Posterior cingulate gyrus (tissue), 11 donors: Measurements from ENCODE around the gene TJP3.
"Not testable (repeated sequence)": the region's sequence is repeated elsewhere in the genome, so short reads cannot be mapped to it uniquely, and the experiment has no call there.

Experiments
- DNase-seq, 10 donors: peaks; one replicate each; pipeline versions ENCODE4 v3.0.0 to v3.0.0-alpha.2; 2020 to 2021; ENCODE audit warnings: mixed read lengths in 3 of 10
- intact Hi-C: fragments of 100-400 bp; cut with DNase I; formaldehyde crosslinking; loops from one replicate; pipeline ENCODE4 v1.15.1; 2023

The TJP3 gene

DNA sequence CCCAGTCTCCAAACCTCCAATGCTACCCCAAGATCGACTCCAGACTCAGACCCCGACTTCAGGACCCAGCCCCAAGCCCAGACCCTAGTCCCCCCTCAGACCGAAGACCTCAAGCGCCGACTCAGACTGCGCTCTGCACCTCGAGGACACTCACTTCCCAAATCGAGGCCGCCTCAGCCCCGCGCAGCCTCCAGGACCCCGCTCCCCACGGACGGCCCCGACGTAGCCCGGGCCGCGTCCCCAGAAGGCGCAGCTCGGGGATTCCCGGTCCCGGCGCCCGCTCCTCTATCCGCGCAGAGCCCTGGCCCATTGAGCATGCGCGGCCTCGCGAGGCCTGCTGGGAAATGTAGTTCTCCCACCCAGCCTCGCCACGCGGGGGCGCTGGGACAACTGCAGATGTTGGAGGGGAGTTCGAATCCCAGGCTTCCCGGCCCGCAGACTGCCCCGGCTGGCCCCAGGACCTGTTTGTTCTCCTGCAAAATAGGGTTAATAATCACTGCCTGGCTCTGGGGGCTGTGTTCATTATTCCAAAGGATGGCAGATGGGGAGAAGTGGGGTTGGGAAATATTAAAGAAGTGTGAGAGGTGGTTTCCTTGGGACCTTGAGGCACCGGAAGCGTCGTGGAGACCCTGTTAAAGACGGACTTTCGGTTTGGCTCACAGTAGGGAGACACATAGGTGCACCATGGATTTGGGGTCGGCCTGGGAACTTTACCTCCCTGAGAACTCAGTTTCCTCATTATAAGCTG, 53.4 kb downstream of the TJP3 start, which contains the start of gene APBA3:
TSS of gene APBA3 (minus strand) at position 311 of the 748 bp plus-strand sequence. CDS start 1,428 bp downstream, outside the sequence.
- DNase-seq = peak; percentile 85 to 98 (median 90)

DNA sequence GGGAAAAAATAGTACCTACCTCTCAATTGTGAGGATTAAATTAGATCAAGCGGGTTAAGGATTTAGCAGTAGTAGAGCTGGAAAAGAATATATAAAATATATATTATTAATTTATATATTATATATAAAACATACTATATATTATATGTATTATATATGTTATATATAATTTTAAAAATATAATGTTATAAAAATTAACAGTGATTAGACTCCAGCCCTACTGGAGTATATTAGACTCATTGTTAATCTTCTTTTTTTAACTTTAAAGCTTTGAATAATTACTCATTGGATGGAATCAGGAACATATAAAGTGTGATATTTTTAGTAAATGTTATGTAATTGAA, 53.9 kb downstream of the TJP3 start:
- no peak for DNase-seq
- intact Hi-C loops = no loop called here

More for the DNA sequence above, 53.4 kb downstream of the TJP3 start, which contains the start of gene APBA3:
- intact Hi-C loops = no loop called here

DNA sequence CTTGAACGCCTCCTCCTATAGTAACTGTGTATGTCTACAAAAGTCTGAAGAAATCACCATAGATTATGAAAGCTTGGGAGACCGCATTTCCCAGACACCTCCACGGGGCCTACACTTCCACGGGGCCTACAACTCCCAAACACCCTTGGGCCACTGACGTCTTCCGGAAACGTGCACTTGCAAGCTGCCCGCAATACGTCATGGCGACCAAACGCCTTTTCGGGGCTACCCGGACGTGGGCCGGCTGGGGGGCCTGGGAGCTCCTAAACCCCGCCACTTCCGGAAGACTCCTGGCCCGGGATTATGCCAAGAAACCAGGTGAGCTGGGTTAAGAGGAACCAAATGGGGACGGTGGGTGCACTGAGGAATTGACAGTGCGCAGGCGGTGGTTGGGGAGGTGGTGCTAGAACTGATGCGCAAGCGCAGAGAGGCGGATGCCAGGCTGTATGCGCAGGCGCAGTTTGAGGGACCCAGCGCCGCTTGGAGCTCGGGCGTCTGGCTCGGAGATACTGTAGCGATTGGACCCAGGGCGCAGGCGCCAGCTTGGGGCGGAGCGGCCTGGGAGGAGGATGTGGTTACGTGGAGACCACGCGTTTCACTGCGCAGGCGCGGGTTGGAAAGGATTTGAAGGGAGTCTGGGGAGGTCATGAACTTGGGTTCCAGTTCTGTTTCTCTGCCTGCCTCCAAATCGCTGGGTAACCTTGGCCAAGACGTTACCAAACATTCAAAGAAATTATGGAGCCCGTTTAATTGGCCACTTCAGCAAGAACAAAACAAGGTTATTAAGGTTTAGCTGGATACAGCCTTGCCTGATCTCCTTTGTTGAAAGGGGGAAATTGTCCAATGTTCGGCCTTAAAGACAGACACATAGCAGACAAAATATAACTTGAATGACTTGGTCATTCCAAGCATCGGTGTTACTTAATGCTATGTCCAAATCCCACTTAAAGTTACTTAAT, 54.6 kb downstream of the TJP3 start, which contains the start of gene MRPL54:
TSS of gene MRPL54 (plus strand) at position 182 of the 959 bp plus-strand sequence. CDS start at position 201, 19 bp downstream.
- DNase-seq = peak; percentile 97 to 100 (median 99)
- intact Hi-C loops = no loop called here

DNA sequence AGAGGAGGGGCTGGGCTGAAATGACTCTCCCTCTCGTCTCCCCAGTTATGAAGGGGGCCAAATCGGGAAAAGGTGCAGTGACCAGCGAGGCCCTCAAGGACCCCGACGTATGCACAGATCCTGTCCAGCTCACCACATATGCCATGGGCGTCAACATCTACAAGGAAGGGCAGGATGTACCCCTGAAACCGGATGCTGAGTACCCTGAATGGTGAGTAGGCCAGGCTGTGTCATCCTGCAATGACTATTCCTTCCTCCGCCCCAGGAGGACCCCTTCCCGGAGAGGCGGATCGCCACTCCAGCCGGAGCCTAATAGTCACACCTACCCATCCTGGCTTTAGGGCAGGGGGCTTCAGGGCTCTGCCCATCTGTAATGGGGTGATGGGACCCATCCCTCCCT, 56.9 kb downstream of the TJP3 start:
- intact Hi-C loops = no loop called here
- DNase-seq = no peak

DNA sequence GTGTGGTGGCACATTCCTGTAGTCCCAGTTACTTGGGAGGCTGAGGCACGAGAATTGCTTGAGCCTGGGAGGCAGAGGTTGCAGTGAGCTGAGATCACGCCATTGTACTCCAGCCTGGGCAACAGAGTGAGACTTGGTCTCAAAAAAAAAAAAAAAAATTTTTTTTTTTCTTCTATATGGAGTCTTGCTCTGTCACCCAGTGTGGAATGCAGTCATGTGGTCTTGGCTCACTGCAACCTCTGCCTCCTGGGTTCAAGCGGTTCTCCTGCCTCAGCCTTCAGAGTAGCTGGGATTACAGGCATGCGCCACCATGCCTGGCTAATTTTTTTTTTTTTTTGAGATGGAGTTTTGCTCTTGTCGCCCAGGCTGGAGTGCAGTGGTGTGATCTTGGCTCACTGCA, 57.6 kb downstream of the TJP3 start:
- intact Hi-C loops, DNase-seq: not testable (repeated sequence)

DNA sequence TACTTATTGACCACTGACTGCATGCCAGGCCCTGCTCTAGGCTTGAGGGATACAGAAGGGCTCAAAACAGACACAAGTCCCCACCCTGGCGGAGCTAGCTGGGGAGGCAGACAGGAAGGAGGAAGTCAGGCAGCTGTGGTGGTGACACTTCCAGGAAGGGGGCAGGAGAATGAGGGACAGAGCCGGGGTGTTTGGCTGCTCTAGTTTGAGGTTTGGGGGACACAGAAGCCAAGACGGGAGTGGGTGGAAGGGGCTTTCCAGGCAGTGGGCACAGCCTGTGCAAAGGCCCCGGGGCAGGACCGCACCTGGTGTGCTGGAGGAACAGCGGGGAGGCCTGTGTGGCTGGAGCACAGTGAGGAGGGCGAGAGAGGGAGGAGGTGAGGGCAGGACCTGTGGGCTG, 58.3 kb downstream of the TJP3 start:
- intact Hi-C loops = no loop called here
- DNase-seq = no peak

DNA sequence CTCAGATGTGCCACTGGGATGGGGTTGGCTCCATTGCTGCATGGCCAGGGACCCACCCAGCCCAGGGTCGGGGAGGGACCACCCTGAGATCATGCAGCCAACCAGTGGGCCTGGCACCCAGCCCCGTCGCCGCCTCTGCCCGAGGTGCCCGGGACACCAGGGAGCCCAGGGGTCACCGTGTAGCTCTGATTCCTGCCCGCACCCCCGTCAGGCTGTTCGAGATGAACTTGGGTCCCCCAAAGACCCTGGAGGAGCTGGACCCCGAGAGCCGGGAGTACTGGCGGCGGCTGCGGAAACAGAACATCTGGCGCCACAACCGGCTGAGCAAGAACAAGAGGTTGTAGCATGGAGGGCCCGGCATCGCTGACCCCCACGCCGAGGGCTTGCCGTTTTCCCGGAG, 58.9 kb downstream of the TJP3 start:
- intact Hi-C loops = no loop called here
- no peak for DNase-seq

DNA sequence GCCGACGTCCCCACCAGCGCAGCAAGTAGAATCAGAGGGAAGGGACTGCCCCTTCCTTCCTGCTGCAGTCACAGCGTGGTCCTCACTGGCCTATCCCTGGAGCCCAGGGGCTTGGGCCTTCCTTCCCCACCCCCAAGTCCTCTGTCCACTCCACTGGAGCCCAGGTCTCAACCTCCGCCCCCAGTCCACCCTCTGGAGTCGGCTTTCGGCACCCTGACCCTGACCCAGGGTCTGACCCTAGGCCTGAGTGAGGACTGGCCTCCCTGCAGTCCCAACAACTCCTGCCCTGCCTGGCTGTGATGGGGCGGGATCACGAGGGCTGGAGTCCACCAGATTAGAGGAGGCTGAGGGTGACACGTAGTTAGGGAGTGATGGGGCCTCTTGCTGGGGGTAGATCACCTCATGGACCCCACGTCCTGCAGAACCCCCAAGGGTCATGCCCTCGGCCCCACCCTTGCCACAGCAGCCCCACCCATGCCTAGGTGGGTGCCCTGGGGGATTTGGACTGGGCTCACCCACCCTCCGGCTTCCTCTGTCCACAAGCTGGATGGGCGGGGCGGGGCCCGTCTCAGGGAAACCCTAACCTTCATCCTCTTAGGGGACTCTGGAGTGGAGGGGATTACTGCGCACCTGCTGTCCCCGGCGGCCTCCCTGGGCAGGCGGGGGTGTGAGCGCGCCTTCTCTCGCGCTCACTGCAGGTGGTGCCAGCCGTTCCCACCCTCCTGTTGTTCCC, 60.0 kb downstream of the TJP3 start:
- DNase-seq = no peak
- intact Hi-C loops = no loop called here

DNA sequence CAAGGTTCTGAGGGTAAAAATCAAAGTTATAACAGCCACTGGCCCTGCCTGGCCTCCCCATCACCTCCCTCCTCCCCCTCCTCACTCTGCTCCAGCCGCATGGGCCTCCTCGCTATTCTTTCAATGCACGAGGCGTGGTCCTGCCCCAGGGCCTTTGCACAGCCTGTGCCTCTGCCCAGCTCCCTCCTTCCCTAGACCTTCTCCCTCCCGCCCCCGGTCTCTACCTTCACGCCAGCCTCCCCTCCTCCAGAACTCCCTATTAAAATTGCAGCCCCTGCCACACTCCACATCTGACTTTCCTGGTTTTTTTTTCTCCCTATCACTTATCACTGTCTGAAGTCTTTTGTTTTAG, 60.5 kb downstream of the TJP3 start:
- intact Hi-C loops = no loop called here
- no peak for DNase-seq

DNA sequence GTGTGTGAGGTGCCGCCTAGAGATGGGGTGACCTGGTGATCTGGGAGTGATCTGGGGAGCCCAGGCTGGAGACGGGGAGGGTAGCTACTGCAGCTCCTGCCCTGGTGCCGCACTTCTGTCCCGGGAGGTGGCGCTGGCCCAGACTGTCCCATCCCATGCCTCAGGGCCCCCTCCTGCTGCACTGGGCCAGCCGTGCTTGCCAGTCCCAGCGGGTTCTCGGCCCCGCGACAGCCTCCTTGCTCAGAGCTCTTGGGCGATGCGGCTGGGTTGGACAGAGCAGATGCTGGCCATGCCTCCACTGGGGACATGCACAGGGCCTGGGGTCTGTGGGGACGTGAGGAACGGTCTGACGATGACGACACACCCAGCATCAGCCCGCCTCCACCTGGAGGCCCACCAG, 61.3 kb downstream of the TJP3 start:
- DNase-seq = no peak
- intact Hi-C loops = no loop called here

DNA sequence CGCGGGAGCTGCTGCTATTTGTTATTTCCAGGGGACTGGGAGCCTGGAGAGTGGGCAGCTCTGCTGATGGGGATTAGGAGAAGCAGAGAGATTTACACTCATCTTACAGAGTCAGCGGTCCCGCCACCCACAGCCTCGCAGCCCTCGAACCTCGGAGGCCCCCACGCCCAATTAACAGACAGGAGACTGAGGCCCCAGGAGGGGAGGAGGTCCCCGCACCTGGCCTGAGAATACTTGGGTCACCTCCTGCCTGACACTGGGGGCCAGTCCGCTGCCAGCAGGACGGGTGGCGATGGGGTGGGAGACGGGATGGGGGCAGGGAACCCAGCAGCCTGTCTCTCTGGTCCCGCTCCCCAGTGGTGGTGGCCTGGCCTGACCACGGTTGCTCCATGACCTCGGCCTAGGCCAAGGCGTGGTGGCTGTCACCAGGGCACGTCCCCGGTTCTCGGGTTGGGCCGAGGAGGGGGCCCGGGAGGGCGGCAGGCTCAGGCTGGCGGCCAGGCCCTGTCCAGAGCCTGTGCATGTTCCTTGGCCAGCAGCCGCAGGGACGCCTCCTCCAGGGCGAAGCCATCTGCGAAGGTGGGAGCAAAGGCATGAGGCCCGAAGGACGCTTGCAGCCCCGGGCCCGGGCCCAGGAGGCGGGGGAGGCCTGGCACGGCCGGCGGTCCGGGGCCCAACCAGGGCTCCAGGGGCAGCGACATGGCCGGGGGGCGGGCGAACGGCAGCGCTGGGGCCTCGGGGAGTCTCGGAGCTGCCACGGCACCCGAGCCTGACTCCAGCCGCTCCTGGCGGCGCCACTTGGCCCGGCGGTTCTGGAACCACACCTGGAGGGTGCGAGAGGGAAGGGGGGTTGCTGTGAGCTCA, 62.2 kb downstream of the TJP3 start:
- DNase-seq = no peak
- intact Hi-C loops = no loop called here

DNA sequence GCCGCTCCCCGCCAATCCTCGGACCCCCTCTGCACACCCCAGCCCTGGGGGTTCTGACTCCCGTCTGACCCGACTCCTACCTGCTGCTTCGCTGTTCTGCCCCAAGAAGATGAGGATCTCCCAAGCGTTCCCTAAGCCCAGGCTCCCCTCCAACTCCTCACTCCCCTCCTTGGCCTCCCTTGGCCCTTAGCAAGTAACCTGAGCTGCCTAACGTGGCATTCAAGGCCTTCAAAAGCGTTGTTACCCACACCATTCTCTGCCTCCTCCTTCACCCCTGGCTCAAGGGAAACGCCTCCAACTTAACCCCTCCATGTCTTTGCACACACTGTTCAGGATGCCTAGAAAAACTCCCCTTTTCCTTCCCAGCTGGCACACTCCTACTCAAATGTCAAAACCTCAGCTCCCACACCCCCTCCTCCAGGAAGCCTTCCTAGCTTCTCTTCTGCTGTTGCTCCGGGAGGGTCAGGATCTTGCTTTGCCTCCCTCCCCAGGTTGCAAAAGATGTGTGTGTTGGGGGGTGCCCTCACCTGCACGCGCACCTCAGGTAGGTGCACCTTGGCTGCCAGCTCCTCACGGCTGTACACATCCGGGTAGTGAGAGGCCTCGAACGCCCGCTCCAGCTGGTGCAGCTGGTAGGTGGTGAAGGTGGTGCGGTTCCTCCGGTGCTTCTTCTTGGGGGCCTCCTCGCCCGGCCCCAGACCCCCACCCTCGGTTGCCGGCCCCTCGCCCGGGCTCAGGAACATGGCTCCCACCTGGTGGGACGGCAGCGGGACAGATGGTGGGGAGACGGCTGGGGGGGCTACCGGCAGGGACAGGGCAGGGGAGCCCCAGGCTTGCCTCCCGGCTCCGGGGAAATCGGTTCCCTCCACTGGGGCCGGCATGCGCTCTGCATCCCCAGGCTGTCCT, 63.1 kb downstream of the TJP3 start:
- no peak for DNase-seq
- intact Hi-C loops = no loop called here

DNA sequence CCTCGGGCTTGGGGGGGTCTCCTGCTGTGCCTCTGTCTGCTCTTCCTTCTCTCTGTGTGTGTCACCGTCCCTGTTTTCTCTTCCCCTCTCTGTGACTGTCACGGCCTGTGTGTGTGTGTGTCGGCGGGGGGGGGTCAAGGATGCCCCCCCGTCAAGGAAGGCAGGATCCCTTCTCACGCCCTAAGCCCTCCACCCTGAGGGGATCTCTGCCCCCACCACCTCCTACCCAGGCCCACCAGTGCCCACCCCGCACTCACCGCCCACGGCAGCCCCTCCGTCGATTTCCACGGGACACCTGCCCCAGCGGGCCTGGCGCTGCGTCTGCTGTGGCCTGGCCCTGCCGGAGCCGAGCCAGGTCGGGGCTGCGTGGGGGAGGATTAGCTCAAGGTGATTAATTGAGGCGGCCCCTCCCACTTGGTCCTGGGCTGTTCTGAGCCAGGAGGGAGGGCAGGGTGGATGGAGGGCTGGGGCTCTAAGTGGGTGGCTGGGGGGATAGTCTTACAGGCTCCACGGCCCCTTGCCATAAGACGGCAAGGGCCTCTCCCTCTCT, 63.8 kb downstream of the TJP3 start, which contains the start of gene RAX2:
TSS of gene RAX2 (minus strand) at position 323 of the 550 bp plus-strand sequence. CDS start 486 bp downstream, outside the sequence.
- intact Hi-C loops = no loop called here
- DNase-seq = no peak

DNA sequence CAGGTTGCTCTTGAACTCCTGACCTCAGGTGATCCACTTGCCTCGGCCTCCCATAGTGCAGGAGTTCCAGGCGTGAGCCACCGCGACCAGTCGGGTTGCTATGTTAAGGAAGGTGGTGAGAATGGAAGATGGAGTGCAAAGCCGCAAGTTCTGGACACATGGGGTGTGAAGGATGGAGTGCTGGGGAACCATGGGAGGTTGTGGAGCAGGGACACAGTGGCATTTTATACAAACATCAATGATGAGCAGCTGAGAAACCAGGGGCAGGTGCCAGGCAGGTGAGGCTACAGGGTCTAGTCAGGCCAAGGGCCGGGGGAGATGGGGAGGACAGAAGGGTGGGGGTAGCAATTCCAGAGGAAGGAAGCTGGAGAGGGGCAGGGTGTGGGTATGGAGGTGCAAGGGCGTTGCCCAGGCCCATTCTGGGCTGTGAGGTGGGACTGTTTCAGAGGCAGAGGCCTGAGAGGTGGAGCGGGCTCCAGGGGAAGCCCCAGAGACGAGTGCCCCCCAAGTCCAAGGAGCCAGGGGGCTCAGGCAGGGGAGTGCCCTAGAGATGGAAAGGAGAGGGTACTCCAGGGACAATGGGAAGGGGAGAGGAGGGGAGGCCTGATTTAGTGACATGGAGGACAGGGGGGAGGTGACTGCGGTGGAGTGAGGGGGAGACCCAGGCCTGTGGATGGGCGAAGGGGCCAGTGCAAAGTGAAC, 65.8 kb downstream of the TJP3 start:
- no peak for DNase-seq
- intact Hi-C loops = no loop called here

DNA sequence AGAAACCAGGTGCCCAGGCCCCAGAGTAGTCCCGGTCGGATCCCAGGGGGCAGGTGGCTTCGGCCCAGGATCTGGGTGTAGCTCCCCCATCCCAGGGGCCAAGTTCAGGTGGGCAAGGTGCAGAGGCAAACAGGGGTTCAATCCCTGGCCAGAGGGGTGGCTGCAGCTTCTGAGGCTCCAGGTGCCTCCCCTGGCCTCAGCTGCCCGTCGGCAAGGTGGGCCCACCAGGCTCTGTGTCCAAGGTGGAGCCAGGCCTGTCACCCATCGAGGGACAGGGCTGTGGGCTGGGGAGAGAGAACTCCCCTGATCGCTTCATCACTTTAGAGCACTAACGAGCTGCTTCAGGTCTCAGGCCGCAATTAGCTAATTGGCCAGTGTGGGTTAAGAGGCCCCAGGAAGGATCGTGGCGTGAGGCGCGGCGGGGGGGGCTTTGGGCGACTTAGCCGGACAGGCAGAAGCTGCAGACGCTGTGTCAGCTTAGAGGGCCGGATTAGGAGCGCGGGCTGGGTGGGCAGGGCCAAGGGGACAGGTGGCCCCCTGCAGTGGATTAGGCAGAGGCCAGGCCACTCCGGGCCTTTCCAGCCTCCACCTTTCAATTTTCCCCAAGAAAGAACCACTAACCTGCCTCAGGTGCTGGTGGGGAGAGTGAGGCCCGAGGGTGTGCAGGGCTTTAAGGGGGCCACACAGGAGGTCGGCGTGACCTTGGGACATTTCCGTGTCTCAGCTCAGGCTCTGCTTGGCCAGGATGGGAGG, 66.6 kb downstream of the TJP3 start:
- intact Hi-C loops = no loop called here
- no peak for DNase-seq

DNA sequence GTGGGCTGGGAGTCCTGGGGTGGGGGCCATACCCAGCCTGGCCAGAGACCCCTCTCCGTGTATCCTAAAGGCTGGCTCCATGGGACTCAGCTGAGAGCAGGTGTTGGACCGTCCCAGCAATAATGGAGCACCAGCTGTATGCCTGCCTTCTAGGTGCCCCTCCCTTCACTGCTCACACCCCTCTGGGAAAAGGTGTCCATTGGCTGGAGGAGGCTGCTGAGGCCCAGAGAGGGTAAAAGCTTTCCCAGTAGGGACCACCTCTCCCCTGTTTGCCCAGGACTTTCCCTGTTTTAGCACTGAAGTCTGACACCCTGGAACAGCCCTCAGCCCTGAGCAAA, 67.2 kb downstream of the TJP3 start:
- intact Hi-C loops = no loop called here
- no peak for DNase-seq

DNA sequence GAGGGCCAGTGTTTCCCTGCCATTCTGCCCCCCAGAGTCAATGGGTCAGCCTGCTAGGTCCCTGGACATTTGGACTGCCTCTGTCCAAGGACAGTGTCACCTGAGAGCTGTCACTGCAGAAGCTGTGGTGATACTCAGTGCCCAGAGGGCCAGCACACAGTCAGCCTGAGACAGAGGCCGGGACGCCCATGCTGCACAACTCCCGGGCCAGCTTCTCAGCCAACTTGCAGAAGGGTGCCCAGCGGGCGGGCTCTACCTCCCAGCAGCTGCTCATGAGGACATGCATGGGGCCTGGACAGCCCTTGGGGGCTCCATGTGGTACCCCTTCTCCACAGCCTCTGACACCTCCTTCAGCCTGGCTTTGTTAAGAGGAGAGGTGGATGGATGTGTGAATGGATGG, 67.6 kb downstream of the TJP3 start:
- DNase-seq = no peak
- intact Hi-C loops = no loop called here
